ENCODE results near the gene CPSF3.

DNA sequence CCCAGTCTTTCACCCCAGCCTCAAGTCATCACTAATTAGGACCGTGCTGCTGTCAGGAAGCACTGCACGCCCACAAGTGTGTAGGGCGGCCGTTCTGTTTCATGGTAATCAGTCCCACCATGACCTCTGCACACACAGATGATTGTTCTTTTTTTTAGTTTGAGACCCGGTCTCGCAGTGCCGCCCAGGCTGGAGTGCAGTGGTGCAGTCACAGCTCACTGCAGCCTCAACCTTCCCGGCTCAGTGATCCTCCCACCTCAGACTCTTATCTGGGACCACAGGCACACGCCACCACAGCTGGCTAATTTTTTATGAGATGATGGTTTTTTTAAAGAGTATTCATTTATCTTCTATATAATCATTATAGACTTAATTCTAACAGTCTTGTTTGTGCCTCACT, 49.1 kb downstream of the CPSF3 start:
- no peak for TF ChIP-seq EZH2 (IDR thresholded peaks at IDR 0.05; ENCODE audit: low read depth)
- TF ChIP-seq, protein P1, sequence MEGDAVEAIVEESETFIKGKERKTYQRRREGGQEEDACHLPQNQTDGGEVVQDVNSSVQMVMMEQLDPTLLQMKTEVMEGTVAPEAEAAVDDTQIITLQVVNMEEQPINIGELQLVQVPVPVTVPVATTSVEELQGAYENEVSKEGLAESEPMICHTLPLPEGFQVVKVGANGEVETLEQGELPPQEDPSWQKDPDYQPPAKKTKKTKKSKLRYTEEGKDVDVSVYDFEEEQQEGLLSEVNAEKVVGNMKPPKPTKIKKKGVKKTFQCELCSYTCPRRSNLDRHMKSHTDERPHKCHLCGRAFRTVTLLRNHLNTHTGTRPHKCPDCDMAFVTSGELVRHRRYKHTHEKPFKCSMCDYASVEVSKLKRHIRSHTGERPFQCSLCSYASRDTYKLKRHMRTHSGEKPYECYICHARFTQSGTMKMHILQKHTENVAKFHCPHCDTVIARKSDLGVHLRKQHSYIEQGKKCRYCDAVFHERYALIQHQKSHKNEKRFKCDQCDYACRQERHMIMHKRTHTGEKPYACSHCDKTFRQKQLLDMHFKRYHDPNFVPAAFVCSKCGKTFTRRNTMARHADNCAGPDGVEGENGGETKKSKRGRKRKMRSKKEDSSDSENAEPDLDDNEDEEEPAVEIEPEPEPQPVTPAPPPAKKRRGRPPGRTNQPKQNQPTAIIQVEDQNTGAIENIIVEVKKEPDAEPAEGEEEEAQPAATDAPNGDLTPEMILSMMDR (conservative IDR thresholded peaks at IDR 0.05), result no peak
